ENCODE data around the gene GTSE1.
A peak's percentile ranks its signal among the peaks of the same experiment; 100 is the strongest.

Gene GTSE1

DNA sequence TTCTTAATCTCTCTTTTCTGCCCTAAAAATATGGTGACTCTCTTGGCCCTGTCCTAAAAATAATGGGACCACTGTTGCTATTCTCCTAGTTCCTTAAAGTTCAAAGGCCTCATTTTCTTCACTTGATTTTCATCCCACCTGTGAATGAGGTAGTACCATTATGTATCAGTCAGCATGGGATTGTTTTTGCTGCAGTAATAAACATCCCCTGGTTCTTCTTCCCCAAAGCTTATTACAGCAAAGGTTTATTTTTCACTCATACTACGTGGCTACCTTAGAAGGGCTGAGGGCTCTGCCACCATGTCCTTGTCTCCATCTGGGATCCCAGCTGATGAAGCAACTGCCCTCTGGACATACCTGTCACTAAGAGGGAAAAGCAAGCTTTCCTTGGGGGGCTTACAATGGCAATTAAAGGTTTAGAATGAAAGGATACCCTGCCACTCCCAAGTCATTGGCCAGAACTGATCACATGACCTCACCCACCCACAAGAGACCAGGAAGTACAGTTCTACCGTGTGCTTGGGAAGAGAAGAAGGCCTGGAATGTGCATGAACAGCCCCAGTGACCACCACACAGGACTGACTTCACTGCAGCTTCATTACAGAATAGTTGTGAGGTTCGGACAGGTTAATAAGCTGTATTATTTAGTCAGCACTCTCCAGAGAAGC lies 21.1 kb upstream of the GTSE1 start:
- DNase-seq = peak; percentile 30

DNA sequence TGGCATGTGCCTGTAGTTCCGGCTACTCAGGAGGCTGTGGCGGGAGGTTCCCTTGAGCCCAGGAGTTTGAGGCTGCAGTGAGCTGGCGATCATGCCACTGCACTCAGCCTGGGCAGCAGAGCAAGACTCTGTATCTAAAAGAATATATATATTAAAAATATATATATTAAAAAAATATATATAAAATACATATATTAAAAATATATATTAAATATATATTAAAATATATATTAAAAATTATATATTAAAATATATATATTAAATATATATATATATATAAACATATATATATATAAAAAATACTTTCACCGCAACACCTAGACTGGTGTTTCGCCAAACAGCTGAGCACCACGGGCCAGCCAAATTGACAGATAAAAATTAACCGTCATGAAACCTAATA lies 20.1 kb upstream of the GTSE1 start:
- no peak for DNase-seq

DNA sequence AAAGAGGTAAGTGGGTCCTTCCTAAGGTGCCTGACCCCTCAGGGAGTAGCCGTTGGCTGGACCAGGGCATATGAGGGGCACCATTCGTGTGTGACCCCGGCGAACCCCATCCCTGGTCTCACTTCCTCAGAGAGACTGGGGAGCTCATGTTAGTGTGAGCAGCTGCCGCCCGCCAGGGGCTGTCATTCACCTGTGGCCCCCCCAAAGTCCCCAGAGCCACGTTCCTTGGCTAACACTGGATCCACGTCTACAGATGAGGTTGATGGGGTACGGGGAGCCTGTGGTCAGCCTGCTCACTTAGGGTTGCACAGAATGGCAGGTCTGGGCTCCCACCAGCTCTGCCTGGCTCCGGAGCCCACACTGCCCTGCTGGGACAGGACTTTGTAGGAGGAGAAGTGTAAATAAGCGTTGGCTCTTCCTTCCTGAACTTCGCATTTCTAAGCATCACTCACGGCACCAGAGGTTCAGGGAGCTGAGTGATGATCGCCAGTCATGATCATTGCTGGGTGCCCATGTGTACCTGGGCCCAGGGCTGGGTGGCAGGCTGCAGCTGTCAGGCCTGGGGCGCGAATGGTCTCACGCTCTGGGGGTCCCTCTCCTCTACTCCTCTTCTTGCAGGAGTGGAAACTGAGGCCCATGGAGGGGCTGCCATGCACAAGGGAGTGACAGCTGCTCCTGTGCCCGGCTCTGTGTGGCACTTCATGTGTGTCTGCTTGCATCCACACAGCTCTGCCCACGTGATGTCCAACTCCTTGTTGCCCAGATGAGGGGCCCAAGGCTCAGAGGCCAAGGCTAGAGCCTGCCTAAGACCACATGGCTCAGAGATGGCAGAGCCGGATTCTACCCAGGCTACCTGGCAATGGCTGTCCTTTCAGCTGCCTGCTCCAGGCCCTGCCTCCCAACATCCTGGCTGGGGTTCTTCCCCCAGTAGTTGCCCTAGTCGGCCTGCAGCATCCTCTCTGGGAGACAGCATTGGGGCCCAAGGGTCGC lies 17.7 kb upstream of the GTSE1 start:
- no peak for DNase-seq

DNA sequence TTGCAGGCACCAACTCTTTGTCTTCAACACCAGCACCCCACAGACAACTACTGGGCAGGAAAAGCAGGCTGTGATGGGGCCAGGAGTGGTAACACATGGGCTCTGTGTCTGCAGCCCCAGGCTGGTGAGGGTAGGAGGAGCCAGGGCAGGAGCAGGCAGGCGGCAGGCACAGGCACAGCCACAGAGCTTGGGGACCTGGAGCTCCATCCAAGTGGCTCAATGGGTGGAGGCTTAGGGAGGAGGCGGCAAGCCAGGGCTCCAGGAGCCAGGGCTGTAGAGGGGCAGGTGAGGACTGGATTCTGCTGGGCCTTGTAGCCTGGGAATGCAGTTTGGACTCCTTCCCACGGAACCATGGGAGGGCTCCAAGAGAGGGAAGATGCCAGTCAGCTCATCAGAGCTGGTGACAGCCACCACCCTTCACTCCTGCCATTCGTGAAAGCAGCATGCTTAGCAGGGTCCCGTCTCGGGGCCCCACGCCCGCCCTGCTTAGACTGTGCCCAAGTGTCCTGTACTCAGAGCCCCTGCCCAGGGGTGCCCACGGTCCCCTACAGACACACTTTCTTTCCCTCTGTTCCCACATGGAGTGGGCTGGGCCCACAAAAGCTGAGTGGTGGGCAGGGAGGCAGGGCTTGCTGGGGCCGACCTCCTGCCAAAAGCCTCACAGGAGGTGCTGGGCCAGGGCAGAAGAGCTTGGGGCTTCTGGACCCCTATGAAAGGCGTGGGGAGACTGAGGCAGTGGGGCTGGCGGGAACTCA lies 16.4 kb upstream of the GTSE1 start:
- DNase-seq = no peak

DNA sequence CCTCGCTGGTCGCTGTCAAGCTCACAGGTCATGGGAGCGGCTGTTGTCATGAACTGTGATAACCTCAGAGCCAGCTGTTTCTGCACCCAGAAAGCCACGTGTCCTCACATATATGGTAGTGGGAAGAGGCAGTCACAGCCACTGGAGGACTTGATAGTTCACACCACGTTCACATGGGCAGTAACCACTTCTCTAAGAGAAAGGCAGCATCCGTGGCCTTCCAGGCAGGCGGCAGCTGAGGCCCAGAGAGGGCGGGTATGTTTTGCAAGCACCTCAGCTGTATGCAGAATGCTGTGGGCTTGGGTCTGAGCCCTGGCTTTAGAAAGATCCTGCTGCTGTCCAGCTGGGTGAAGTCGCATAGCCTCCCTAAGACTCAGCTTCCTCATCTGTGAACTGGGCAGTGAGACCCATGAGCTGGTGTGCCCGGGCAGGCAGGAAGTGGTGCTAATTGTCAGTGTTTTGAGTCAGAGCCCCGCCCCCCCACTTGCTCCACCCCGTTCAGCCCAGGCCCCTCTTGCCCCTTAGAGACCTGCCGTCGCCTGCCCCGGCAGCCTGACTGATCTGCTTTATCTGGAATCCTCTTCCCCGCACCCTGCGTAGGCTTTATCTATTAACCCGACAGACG lies 15.6 kb upstream of the GTSE1 start:
- DNase-seq = no peak

DNA sequence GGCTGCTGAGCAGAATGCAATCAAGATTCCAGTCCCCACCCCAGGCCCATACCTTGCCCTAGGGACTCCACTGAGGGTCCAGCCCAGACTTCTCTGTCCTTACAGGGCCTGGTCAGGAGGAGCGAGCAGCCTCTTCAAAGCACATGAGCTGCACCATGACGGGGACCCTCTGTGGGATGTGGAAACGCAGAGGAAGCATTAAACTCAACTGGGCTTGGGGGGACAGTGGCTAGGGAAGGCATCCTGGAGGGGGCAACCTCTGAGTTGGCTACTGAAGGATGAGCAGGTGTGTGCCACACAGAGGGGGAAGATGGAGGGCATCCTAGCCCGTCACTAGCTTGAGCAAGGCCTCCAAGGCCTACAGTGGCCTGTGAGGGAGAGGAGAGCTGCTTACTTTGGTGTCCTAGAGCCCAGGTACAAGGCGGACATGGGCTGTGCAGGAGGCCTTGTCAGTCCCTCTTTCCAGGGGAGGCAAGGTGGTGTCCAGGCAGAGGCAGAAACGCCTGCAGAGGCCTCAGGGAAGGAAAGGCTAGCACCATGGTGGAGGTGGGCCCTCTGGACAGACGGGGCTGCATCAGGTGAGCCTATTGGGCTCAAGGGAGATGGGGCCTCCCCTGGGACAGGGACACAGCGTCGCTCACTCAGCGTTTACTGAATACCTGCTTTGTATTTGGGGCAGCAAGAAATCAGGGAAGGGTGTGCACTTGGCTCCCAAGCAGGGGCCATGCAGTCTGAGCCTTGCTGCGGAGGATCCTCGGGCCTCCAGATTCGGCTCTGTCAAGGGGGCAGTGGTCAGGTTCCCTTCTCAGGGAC lies 14.6 kb upstream of the GTSE1 start:
- DNase-seq = no peak

DNA sequence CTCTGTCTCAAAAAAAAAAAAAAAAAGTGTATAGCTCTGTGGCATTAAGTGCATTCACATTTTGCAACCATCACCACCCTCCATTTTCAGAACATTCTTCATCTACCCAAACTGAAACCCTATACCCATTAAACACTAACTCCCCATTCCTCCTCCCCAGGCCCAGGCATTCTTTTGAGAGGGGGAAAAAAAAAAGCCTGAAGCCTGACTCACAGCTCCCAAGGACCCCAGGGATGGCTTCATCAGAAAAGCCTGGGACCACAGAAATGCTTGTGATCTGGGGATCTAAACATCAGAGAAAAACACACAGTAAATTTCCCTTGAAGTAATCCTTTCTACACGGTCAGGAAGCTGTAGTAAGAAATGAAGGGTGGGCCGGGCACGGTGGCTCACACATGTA lies 10.7 kb upstream of the GTSE1 start:
- DNase-seq = no peak

DNA sequence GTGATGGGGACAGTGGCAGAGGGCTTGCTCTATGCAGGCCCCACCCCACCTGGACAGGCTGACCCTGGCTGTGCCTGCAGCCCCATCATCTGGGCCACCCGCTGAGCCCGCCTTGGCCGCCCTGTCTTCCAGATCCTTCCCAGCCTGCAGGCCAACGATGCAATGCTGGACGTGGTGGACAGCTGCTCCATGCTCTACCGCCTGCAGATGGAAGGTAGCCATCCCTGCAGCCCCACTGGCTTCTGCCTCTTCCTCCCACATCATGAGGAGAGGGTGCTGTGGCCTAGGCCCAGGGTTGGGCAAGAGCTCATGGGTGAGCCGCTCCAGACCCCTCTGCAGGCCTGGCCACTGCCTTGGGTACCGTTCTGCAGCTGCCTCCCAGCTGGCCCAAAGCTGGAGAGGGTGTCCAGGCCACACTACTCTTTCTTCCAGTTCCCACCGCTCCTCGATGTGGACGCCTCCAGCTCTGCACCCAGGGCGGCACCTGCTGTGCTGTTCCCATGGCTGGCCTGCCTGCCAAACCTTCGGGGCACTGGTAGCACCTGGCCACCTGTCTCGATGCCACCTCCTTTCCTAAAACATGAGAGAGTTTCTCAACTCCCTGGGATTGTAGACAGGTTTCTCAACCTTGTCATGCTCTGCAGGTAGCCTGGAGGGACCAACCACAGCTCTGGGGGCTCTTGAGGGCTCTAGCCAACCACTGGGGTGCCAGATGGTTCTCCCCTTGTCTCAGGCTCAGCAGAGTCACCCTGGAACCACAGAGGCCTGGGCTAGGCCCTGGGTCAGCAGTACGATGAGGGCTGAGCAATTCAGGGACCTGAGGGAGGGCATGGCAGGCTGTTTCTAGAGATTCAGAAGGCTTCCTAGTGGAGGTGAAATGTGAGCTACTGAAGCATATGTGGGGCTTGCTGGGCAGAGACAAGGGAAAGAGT lies 9.5 kb upstream of the GTSE1 start:
- DNase-seq = no peak

DNA sequence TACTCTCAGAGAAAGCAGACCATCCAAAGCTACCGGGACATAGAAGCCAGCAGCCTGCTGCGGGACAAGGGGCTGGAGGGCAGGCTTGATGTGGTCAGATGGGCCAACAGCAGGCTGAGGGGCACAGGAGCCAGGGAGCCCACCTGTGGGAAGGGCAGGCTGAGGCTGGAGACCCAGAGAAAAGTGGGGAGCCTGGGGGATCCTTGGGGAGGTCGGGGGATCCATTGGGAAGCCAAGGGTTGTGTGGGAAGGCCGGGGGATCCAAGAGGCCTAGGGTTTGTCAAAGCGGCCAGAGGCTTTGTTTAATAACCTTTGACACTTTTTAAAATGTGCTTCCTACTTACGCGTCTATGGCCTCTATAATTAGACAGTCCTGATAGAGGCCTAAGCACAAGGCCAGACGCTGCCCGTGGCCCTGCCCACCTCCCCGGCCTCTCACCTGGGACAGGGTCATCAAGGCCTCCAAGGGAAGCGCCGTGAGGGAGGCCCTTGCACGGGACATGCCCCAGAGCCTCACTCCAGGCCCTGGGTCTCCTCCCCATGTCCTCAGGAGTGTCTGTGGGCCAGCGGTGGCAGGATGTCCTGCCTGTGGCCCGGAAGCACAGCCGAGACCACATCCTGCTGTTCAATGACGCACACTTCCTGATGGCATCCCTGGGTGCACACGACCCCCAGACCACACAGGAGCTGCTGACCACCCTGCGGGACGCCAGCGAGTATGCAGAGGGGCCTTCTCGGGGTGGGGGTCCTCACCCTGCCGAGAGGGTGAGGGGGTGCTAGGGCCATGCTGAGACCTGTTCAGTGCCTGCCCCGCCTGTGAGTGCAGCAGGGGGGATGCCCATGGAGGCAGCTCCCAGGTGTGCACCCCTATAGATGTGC lies 8.6 kb upstream of the GTSE1 start:
- DNase-seq = no peak

DNA sequence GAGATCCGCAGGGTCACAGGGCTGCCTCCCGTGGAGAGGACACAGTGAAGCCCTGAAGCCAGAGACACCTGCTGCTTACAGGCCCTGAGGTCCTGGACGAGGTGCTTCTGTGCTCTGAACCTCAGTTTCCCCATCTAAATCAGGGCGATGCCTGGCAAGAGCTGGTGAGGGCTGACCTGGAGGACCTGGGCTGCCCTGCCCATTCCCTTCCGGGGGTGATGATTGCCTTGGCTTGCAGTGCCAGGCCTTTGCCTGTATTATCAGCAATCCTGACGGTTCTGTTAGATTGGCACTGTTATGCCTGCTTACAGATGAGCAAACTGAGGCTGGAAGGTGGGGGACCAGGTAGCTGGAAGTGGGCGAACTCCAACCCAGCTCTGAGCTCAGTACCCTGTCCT lies 7.8 kb upstream of the GTSE1 start:
- DNase-seq = no peak

DNA sequence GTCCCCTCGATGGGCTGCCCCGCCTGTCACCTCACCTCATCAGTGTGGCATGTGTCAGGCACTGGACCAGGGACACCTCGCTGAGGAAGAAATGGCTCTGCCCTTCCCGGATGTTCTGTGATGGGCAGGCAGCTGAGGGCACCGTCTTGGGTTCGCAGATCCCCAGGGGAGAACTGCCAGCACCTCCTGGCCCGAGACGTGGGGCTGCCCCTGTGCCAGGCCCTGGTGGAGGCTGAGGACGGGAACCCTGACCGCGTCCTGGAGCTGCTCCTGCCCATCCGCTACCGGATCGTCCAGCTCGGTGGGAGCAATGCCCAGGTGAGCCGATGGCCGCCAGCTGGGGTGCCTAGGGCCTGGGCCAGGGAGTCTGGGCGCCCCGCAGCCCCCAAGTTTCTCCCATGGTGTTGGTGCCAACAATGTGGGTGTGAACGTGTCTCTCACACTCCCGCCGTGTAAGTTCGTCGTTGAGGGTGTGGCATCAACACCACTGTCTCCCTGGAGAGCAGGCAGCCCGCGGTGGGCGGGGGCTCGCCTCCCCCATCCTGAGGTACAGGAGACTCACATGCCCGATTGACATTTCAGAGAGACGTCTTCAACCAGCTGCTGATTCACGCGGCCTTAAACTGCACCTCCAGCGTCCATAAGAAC lies 7.3 kb upstream of the GTSE1 start:
- DNase-seq = no peak

DNA sequence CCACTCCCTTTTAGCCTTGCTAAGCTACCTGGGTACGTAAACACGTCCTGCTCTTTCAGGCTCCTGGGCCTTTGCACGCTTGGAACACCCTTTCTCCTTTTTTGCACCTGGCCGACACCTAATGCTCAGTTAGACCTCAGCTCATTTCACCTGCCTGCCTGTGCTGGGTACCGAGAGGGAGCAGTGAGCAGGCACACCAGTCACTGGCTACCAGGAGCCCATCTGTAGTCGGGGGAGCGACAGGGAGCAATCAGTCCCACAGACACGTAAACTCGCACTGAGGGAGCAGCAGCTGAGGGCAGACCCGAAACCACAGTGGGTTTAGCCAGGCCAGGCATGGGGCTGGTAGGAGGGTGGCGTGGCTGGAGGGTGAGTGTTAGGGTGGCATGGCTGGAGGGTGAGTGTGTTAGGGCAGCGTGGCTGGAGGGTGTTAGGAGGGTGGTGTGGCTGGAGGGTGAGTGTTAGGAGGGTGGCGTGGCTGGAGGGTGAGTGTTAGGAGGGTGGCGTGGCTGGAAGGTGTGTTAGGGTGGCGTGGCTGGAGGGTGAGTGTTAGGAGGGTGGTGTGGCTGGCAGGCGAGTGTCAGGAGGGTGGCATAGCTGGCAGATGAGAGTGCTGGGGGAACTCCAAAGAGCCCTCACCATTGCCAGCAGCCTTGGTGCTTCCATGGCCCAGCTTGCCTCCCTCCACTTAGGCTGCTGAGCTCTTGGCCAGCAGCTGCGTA lies 6.4 kb upstream of the GTSE1 start:
- no peak for DNase-seq

DNA sequence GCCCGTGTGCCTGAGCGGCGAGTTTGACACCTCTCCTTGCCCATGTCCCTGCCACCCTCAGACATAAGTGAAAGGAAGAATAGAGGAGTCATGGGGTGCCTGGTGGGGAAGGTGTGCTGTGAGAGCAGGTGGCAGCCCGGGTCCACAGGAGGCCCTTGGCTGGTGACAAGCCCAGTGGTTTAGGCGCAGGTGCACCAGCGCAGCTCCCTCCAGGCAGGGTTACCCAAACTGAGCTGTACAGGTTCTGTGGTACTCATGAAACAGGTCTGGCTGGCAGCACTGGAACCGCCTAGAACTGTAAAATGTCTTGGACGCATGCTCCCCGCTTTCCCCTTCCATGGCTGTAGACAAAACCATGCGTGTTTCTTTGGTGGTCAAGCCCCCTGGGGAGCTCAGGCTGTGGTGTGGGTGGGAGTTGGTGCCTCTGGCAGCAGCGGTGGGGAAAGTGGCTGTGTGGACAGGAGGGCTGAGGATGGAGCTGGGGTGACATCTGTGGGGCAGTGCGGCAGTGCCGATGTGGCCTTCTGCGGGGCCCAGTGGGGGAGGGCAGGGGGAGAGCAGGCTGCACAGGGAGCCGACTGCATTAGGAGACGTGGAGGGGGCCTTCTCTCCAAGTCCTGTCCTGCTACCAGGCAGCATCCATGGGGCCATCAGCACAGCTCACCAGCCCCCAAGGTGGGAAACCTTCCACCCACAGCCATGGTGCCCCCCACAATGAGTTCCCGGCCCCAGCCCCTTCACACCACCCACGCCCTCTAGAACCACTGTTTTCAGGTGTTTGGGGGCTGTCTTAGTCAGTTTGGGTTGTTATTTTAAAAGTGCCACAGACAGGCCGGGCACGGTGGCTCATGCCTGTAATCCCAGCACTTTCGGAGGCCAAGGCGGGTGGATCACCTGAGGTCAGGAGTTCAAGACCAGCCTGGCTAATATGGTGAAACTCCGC lies 5.6 kb upstream of the GTSE1 start:
- no peak for DNase-seq

DNA sequence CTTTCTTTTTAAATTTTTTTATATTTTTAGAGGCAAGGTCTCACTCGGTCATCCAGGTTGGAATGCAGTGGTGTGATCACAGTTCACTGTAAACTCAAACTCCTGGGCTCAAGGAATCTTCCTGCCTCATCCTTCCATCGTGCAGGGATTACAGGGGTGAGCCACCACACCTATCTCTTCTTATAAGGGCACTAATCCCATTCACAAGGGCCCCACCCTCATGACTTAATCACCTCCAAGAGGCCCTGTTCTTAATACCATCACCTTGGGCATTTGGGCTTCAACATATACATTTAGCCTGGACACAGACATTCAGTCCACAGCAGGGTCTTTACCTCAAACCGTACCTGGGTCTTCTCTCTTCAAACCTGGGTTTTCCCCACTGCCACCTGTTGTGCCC lies 4.5 kb upstream of the GTSE1 start:
- peak; percentile 1 for DNase-seq

DNA sequence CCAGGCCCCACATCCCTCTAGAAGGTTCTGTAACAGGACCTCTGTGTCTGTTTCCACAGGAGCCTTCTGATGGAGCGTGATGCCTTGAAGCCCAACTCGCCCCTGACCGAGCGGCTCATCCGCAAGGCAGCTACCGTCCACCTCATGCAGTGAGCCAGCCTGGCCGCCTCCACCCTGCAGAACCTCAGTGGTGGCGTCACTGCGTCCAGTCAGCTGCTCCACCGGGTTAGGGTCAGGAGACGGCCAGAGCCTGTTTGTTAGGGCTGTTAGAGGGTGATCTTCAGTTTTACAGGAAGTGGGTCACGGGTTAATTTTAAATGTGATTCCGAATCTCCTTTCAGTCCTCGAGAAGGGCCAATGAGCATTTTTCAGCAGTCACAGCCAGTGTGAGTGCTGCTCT lies 3.9 kb upstream of the GTSE1 start:
- no peak for DNase-seq

DNA sequence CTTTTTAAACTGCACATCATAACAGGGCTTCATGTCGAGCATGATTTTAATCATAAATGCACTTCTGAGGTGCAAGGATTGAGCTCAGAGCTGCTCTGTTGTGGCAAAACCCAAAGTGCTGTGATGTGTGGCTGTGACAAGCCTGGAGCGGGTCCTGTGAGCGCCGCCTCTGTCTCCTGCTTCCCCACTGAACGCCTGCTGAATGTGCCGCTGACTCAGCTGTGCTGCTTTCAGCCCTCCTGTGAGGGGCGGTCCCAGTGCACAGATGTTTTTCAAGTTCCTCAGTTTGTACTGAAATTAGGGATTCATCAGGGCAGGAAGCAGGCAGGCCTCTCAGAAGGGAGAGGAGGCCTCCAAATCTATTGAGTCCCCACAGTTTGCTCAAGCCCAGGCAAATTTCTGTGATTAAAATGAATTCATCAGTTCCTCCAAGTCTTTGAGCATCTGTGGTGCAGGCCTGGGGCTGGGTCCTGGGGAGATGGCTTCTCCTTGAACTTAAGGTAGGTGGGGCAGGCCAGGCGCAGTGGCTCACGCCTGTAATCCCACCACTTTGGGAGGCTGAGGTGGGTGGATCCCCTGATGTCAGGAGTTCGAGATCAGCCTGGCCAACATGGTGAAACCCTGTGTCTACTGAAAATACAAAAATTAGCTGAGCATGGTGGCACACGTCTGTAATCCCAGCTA lies 3.0 kb upstream of the GTSE1 start:
- no peak for DNase-seq

DNA sequence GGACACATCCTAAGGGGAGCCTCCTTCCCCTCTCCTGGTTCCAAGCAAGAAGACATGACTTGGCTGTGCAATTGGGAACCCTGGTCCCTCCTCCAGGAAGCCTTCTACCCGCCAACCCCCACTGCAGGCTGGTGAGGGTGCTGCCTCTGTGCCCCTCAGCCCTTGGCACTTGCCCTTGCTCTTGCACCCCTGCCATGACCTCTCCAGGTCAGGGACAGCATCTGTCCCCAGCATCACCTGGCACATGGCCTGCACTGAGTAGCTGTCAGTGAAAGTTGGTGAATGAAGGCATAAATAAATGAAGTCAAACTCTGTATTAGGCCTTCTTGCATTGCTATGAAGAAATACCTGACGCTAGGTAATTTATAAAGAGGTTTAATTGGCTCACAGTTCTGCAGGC lies 1.9 kb upstream of the GTSE1 start:
- no peak for DNase-seq
